HEK293 (cell line): ENCODE measurements around the gene CARD10.
A peak's percentile ranks its signal among the peaks of the same experiment; 100 is the strongest.

Experiments
- CTCF ChIA-PET: fragments of 350-600 bp; formaldehyde crosslinking; extraction: SDS; loops from one replicate; lab custom pipeline; 2021; ENCODE audit warnings: antibody characterized with exemption; lab: Yijun Ruan, JAX
- POLR2A ChIA-PET: fragments of 300-600 bp; formaldehyde crosslinking; extraction: SDS; loops from one replicate; lab custom pipeline; 2020; ENCODE audit warnings: antibody characterized with exemption, inconsistent platforms; lab: Yijun Ruan, JAX
- H3K27ac ChIP-seq: fragments of 200-500 bp; sonication (Bioruptor generic); 2 replicates; pipeline ENCODE4 v1.5.1; 2014; ENCODE audit warnings: low read depth, low read length, control low read depth, inconsistent platforms; ENCODE audit errors: extremely low read depth
- H3K36me3 ChIP-seq, 2 experiments: fragments of 200-500 bp in 1 of 2; sonication (Bioruptor generic) in 1 of 2; 1 replicate in 1 of 2; 2 replicates in 1 of 2; pipeline ENCODE4 v1.5.1; 2014 to 2017; ENCODE audit warnings: inconsistent platforms in 2 of 2, low read length in 2 of 2; ENCODE audit not compliant: control insufficient read depth in 2 of 2, insufficient read depth in 1 of 2
- H3K4me1 ChIP-seq: fragments of 200-500 bp; sonication (Bioruptor generic); 2 replicates; pipeline ENCODE4 v1.5.1; 2014; ENCODE audit warnings: mild to moderate bottlenecking, low read length, inconsistent platforms; ENCODE audit not compliant: control insufficient read depth, insufficient read depth
- H3K4me3 ChIP-seq: 2 replicates; pipeline ENCODE4 v1.5.1; 2011; ENCODE audit warnings: low read depth, mild to moderate bottlenecking, control low read depth, low read length, moderate library complexity
- H3K9me3 ChIP-seq: fragments of 200-500 bp; sonication (Bioruptor generic); 2 replicates; pipeline ENCODE4 v1.5.1; 2014; ENCODE audit warnings: low read depth, low read length, inconsistent platforms; ENCODE audit not compliant: control insufficient read depth, insufficient read depth
- GLIS1 ChIP-seq: fragments of 450-650 bp; formaldehyde crosslinking; IDR thresholded peaks from 2 replicates; pipeline ENCODE4 v1.5.1; 2016; ENCODE audit warnings: missing biosample characterization, missing genetic modification characterization
- SCRT1 ChIP-seq: fragments of 450-650 bp; formaldehyde crosslinking; IDR thresholded peaks from 2 replicates; pipeline ENCODE4 v1.5.1; 2016; ENCODE audit warnings: missing biosample characterization, missing genetic modification characterization, borderline replicate concordance
- SCRT2 ChIP-seq: fragments of 450-650 bp; formaldehyde crosslinking; IDR thresholded peaks from 2 replicates; pipeline ENCODE4 v1.5.1; 2016; ENCODE audit warnings: missing biosample characterization, missing genetic modification characterization
- SETDB1 ChIP-seq: IDR thresholded peaks from one replicate; pipeline ENCODE4 v1.6.1; 2017; ENCODE audit warnings: mild to moderate bottlenecking, low read length, moderate library complexity, mixed read lengths; ENCODE audit not compliant: insufficient read length
- ZBTB20 ChIP-seq: fragments of 450-650 bp; formaldehyde crosslinking; IDR thresholded peaks from 2 replicates; pipeline ENCODE4 v1.5.1; 2016; ENCODE audit warnings: missing biosample characterization, missing genetic modification characterization
- ZFHX2 ChIP-seq: fragments of 450-650 bp; formaldehyde crosslinking; conservative IDR thresholded peaks from 2 replicates; pipeline ENCODE4 v1.5.1; 2016; ENCODE audit warnings: missing biosample characterization, missing genetic modification characterization
- ZFP69B ChIP-seq: fragments of 450-650 bp; formaldehyde crosslinking; IDR thresholded peaks from 2 replicates; pipeline ENCODE4 v1.5.1; 2016; ENCODE audit warnings: missing biosample characterization, missing genetic modification characterization
- ZIC2 ChIP-seq: fragments of 450-650 bp; formaldehyde crosslinking; IDR thresholded peaks from 2 replicates; pipeline ENCODE4 v1.5.1; 2016; ENCODE audit warnings: missing biosample characterization, missing genetic modification characterization
- ZNF248 ChIP-seq: fragments of 450-650 bp; formaldehyde crosslinking; IDR thresholded peaks from 2 replicates; pipeline ENCODE4 v1.5.1; 2017; ENCODE audit warnings: missing biosample characterization, missing genetic modification characterization
- ZNF501 ChIP-seq: fragments of 450-650 bp; formaldehyde crosslinking; IDR thresholded peaks from 2 replicates; pipeline ENCODE4 v1.5.1; 2016; ENCODE audit warnings: missing biosample characterization, missing genetic modification characterization
- ZNF626 ChIP-seq: fragments of 450-650 bp; sonication (Bioruptor Pico); formaldehyde crosslinking; IDR thresholded peaks from 2 replicates; pipeline ENCODE4 v1.5.1; 2018; ENCODE audit warnings: missing biosample characterization, missing genetic modification characterization, inconsistent platforms
- TF ChIP-seq, protein P1 (sequence below): fragments of 450-650 bp; formaldehyde crosslinking; IDR thresholded peaks from 2 replicates; pipeline ENCODE4 v1.5.1; 2016; ENCODE audit warnings: missing biosample characterization, missing genetic modification characterization
- TF ChIP-seq, protein P2 (sequence below): fragments of 450-650 bp; formaldehyde crosslinking; IDR thresholded peaks from 2 replicates; pipeline ENCODE4 v1.5.1; 2016; ENCODE audit warnings: missing biosample characterization, missing genetic modification characterization
- TF ChIP-seq, protein P3 (sequence below): fragments of 450-650 bp; formaldehyde crosslinking; IDR thresholded peaks from 2 replicates; pipeline ENCODE4 v1.5.1; 2016; ENCODE audit warnings: missing biosample characterization, missing genetic modification characterization

The CARD10 gene

DNA sequence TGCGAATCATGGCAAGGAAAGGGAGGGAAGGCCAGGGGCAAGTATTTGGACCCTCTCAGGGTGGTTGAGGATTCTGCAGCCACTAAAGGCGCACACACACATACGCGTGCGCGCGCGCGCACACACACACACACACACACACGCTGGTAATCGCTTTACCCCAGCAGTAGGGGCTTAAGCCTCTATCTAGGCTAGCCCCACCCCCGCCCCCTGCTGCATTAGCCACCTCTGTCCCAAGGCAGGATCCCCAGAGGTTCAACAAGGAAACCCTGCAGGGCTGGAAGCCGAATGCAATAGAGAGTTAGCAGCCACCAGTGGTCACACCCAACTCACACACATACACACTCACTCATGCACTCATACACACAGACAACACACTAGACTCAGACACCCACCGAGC is 63.3 kb downstream of the CARD10 start:
- no peak for TF ChIP-seq ZNF501 (tag by site-specific recombination)
- TF ChIP-seq ZIC2 (tag by site-specific recombination): peak; percentile 90
- POLR2A ChIA-PET: interaction anchor here (0.6 to 2.2 kb wide), 5 partner anchors 14 to 459 kb away, joined by 3 to 16 read pairs (median 5); no protein-coding TSS in a partner anchor
- no peak overlapping the region for H3K27ac ChIP-seq

DNA sequence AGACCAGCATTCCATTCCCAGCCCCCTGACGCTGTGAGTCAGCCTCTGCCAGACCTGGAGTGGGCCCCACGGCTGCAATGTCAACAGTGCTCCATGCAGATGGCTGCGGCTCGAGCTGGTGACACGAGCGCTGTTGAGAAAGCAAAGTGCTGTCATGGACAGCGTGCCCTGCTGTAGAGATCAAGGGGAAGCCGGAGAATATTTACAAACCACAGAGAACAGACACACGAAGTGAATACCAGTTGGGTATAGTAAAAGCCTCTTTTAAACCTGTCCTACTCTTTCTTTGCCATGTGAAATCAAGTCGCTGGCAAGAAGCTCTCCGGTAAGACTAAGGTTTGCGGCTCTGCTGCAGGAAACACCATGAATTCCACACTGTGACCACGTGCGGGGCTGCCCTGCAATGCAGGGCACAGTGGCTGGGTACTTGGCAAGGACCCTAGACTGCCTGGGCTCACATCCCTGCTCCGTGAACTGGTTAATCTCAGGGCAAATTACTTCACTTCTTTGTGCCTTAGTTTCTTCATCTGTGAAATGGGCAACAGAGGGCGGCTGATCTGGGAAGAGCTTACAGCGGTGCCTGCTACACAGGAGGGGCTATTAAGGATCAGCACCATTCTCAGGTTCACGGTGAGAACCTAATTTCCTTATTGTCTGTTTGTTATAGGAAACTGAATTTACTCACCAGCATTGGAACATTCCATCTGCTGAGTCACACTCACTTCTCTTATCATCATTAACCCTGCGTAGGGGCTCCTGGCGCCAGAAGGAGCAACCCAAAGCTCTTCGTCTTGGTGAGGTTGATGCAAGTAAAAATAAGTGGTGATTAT is 64.1 kb downstream of the CARD10 start:
- TF ChIP-seq, protein P1, sequence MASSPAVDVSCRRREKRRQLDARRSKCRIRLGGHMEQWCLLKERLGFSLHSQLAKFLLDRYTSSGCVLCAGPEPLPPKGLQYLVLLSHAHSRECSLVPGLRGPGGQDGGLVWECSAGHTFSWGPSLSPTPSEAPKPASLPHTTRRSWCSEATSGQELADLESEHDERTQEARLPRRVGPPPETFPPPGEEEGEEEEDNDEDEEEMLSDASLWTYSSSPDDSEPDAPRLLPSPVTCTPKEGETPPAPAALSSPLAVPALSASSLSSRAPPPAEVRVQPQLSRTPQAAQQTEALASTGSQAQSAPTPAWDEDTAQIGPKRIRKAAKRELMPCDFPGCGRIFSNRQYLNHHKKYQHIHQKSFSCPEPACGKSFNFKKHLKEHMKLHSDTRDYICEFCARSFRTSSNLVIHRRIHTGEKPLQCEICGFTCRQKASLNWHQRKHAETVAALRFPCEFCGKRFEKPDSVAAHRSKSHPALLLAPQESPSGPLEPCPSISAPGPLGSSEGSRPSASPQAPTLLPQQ (tag by site-specific recombination): peak; percentile 98
- TF ChIP-seq, protein P2, sequence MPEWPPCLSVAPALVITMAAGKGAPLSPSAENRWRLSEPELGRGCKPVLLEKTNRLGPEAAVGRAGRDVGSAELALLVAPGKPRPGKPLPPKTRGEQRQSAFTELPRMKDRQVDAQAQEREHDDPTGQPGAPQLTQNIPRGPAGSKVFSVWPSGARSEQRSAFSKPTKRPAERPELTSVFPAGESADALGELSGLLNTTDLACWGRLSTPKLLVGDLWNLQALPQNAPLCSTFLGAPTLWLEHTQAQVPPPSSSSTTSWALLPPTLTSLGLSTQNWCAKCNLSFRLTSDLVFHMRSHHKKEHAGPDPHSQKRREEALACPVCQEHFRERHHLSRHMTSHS: no peak
- TF ChIP-seq ZNF248 (tag by site-specific recombination) (no peak), SETDB1 (peak; percentile 26), ZBTB20 (tag by site-specific recombination) (0 out of 2 replicates have a peak, but pooled peaks have one; percentile 12), ZNF626 (tag by site-specific recombination) (no peak), SCRT2 (tag by site-specific recombination) (no peak), ZFHX2 (tag by site-specific recombination) (0 out of 2 replicates have a peak, but pooled peaks have one; percentile 16), GLIS1 (0 out of 2 replicates have a peak, but pooled peaks have one; percentile 11), ZFP69B (tag by site-specific recombination) (peak; percentile 97), SCRT1 (tag by site-specific recombination) (no peak)
- TF ChIP-seq, protein P3, sequence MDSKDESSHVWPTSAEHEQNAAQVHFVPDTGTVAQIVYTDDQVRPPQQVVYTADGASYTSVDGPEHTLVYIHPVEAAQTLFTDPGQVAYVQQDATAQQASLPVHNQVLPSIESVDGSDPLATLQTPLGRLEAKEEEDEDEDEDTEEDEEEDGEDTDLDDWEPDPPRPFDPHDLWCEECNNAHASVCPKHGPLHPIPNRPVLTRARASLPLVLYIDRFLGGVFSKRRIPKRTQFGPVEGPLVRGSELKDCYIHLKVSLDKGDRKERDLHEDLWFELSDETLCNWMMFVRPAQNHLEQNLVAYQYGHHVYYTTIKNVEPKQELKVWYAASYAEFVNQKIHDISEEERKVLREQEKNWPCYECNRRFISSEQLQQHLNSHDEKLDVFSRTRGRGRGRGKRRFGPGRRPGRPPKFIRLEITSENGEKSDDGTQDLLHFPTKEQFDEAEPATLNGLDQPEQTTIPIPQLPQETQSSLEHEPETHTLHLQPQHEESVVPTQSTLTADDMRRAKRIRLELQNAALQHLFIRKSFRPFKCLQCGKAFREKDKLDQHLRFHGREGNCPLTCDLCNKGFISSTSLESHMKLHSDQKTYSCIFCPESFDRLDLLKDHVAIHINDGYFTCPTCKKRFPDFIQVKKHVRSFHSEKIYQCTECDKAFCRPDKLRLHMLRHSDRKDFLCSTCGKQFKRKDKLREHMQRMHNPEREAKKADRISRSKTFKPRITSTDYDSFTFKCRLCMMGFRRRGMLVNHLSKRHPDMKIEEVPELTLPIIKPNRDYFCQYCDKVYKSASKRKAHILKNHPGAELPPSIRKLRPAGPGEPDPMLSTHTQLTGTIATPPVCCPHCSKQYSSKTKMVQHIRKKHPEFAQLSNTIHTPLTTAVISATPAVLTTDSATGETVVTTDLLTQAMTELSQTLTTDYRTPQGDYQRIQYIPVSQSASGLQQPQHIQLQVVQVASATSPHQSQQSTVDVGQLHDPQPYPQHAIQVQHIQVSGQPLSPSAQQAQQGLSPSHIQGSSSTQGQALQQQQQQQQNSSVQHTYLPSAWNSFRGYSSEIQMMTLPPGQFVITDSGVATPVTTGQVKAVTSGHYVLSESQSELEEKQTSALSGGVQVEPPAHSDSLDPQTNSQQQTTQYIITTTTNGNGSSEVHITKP (tag by site-specific recombination): peak; percentile 79
- TF ChIP-seq, all 188 proteins: peak for 7
- ChIA-PET CTCF (interaction anchor here (0.6 to 6.2 kb wide), 18 partner anchors 8 to 675 kb away, joined by 3 to 273 read pairs (median 4); no protein-coding TSS in a partner anchor), POLR2A (interaction anchor here (0.5 to 2.2 kb wide), 8 partner anchors 13 to 460 kb away, joined by 3 to 16 read pairs (median 4); no protein-coding TSS in a partner anchor)
- Histone ChIP-seq H3K4me1 (0 out of 2 replicates have a peak, but pooled peaks cover 4% of the 10 kb centered on the region), H3K36me3 (no peaks in the 10 kb centered on the region), H3K4me3 (no peak overlapping the region), H3K27ac (no peak overlapping the region), H3K9me3 (no peaks in the 10 kb centered on the region)

More for the DNA sequence above, 63.3 kb downstream of the CARD10 start:
- Histone ChIP-seq H3K4me3 (no peak overlapping the region), H3K9me3 (no peaks in the 10 kb centered on the region), H3K4me1 (0 out of 2 replicates have a peak, but pooled peaks cover 4% of the 10 kb centered on the region), H3K36me3 (no peaks in the 10 kb centered on the region)
- CTCF ChIA-PET: interaction anchor here (0.6 to 6.2 kb wide), 20 partner anchors 11 to 365 kb away, joined by 3 to 273 read pairs (median 6); no protein-coding TSS in a partner anchor
